Ovary (tissue), 9 donors: ENCODE measurements around the gene UBE2G1. TPM values are rescaled to one million over a fixed set of nuclear protein-coding genes. Genes with fewer than 3 reads are reported as not detected.

ENCODE experiments used
- DNase-seq, 5 donors: peaks; one replicate each; pipeline ENCODE4 v3.0.0-alpha.2; 2019 to 2020
- H3K27ac ChIP-seq, 2 donors: fragments of 200-600 bp; one replicate each; pipeline versions ENCODE4 v1.5.1 to v1.8.0; 2019 to 2022
- H3K27me3 ChIP-seq: fragments of 200-600 bp; one replicate; pipeline ENCODE4 v1.8.0; 2022
- H3K36me3 ChIP-seq: fragments of 200-600 bp; sonication (generic); one replicate; pipeline ENCODE4 v1.5.1; 2019
- H3K4me1 ChIP-seq: one replicate; pipeline ENCODE4 v1.8.1; 2013; ENCODE audit warnings: mild to moderate bottlenecking, moderate library complexity; ENCODE audit not compliant: insufficient read depth
- H3K4me3 ChIP-seq: fragments of 200-600 bp; sonication (generic); one replicate; pipeline ENCODE4 v1.5.1; 2017
- H3K9me3 ChIP-seq, 2 donors: fragments of 200-600 bp in 1 of 2; sonication (generic) in 1 of 2; one replicate each; pipeline versions ENCODE4 v1.5.1 to v1.8.1; 2013 to 2019; ENCODE audit warnings: mild to moderate bottlenecking in 1 of 2, moderate library complexity in 1 of 2
- CTCF ChIP-seq, 3 donors: fragments of 450-650 bp in 2 of 3; fragments of 200-600 bp in 1 of 3; IDR thresholded peaks; one replicate each; pipeline versions ENCODE4 v1.5.1 to v1.8.0; 2016 to 2022; ENCODE audit warnings: antibody characterized with exemption in 3 of 3, mild to moderate bottlenecking in 1 of 3
- EP300 ChIP-seq: sonication (generic); formaldehyde crosslinking; IDR thresholded peaks from one replicate; pipeline ENCODE4 v1.6.1; 2017; ENCODE audit warnings: antibody characterized with exemption
- POLR2A ChIP-seq: fragments of 450-650 bp; IDR thresholded peaks from one replicate; pipeline ENCODE4 v1.6.1; 2017; ENCODE audit warnings: antibody characterized with exemption, mild to moderate bottlenecking, moderate library complexity
- WGBS, 3 donors: extraction: QIAGEN DNeasy Blood & Tissue Kit in 1 of 3; methylation state at CpG; one replicate each; pipeline versions ENCODE4 v1.1.5 to v1.1.7; 2013 to 2017; 5-methylcytosine and 5-hydroxymethylcytosine counted together
- intact Hi-C, 4 donors: fragments of 100-400 bp; cut with DNase I; formaldehyde crosslinking; loops; one replicate each; pipeline versions ENCODE4 v1.11.0 to v1.15.1; 2022 to 2023
- polyA plus RNA-seq, 2 donors: library from polyadenylated mRNA; stranded (reverse); fragments of 200-250 nt in 1 of 2; fragments of 350-450 nt in 1 of 2; fragmentation: Illumina TruSeq in 1 of 2; extraction: RNeasy Lipid Tissue Mini Kit (QIAGEN cat#74804) in 1 of 2; gene quantifications; one replicate each; pipeline ENCODE4 v1.2.3, GENCODE V29; 2013 to 2014
- total RNA-seq, 7 donors: library from RNA; depleted of rRNA in 2 of 7; stranded (reverse); fragments of >200 nt in 2 of 7; fragmentation: NEBNext Ultra II Directional in 3 of 7; extraction: Animal tissue kit (Norgen Biotek cat#: 25700) in 3 of 7; gene quantifications; one replicate each; pipeline versions ENCODE4 v1.1.0 to v1.2.4, GENCODE V29; 2016 to 2023
- donor health status: DM: no; HTN: no; CAD: no; lungs with moderate emphysema.
- donor health status: DM: no; HTN: no; CAD: no.
- donor health status: Bipolar disorder and iron deficiency.
- donor health status: DM: yes; HTN: yes; CAD: no.
- donor health status: DM: no; HTN: no; CAD: no.
- donor health status: DM: yes; HTN: yes; CAD: no.

UBE2G1 gene
- total and polyA plus RNA-seq, 9 donors = 12.4 to 50.7 (median 36.5) TPM

GRCh38 chr17:4409659-4410058 lies 43.2 kb upstream of the UBE2G1 start:
- Histone ChIP-seq H3K9me3 (no peaks in the 10 kb centered on the region), H3K36me3 (no peaks in the 10 kb centered on the region), H3K27me3 (no peaks in the 10 kb centered on the region), H3K4me3 (no peak overlapping the region), H3K27ac (no peak overlapping the region), H3K4me1 (no peaks in the 10 kb centered on the region)
- intact Hi-C loops = loop anchor here in 3 of 4 donors (5.0 kb wide), 2 partner anchors 192 to 207 kb away; no protein-coding TSS in a partner anchor
- no peak for TF ChIP-seq CTCF (IDR thresholded peaks at IDR 0.05)
- TF ChIP-seq EP300 = no peak
- no peak for TF ChIP-seq POLR2A
- DNase-seq = no peak
- 58 to 67% (median 60%) methylated on average over 6 of the region's 6 CpGs for WGBS, 3 donors

- H3K27ac ChIP-seq = no peak overlapping the region
- H3K4me3 ChIP-seq = no peak overlapping the region
- intact Hi-C loops = no loop called here
- 76 to 87% (median 84%) methylated on average over 8 of the region's 8 CpGs for WGBS, 3 donors
- TF ChIP-seq CTCF (IDR thresholded peaks at IDR 0.05) = no peak
- no peak for TF ChIP-seq POLR2A
- no peak for TF ChIP-seq EP300
- no peaks in the 10 kb centered on the region for H3K27me3 ChIP-seq
- DNase-seq = no peak
- H3K9me3 ChIP-seq = no peaks in the 10 kb centered on the region
- H3K4me1 ChIP-seq = no peaks in the 10 kb centered on the region
- H3K36me3 ChIP-seq = no peaks in the 10 kb centered on the region
Observed at GRCh38 chr17:4407851-4408250, 41.4 kb upstream of the UBE2G1 start.

- H3K4me1 ChIP-seq = no peaks in the 10 kb centered on the region
- no peak overlapping the region for H3K4me3 ChIP-seq
- intact Hi-C loops = no loop called here
- no peak for TF ChIP-seq CTCF (IDR thresholded peaks at IDR 0.05)
- TF ChIP-seq EP300 = no peak
- no peak for TF ChIP-seq POLR2A
- WGBS, 3 donors = 66 to 74% (median 70%) methylated on average over 7 of the region's 7 CpGs
- no peak overlapping the region for H3K27ac ChIP-seq
- no peaks in the 10 kb centered on the region for H3K9me3 ChIP-seq
- DNase-seq = no peak
- no peaks in the 10 kb centered on the region for H3K27me3 ChIP-seq
- H3K36me3 ChIP-seq = no peaks in the 10 kb centered on the region
Observed at GRCh38 chr17:4407216-4407615, 40.7 kb upstream of the UBE2G1 start.

GRCh38 chr17:4406386-4406785 lies 39.9 kb upstream of the UBE2G1 start:
- Histone ChIP-seq H3K9me3 (no peaks in the 10 kb centered on the region), H3K4me1 (no peaks in the 10 kb centered on the region), H3K27me3 (no peaks in the 10 kb centered on the region), H3K4me3 (no peak overlapping the region), H3K36me3 (no peaks in the 10 kb centered on the region), H3K27ac (no peak overlapping the region)
- intact Hi-C loops = no loop called here
- WGBS, 3 donors = 90 to 94% (median 94%) methylated on average over 10 of the region's 10 CpGs
- DNase-seq = no peak
- TF ChIP-seq CTCF (IDR thresholded peaks at IDR 0.05) = no peak
- TF ChIP-seq POLR2A = no peak
- TF ChIP-seq EP300 = no peak

- no peaks in the 10 kb centered on the region for H3K4me1 ChIP-seq
- DNase-seq = no peak
- TF ChIP-seq EP300 (no peak), CTCF (IDR thresholded peaks at IDR 0.05) (no peak), POLR2A (no peak)
- no peaks in the 10 kb centered on the region for H3K36me3 ChIP-seq
- H3K27me3 ChIP-seq = no peaks in the 10 kb centered on the region
- intact Hi-C loops = no loop called here
- no peak overlapping the region for H3K27ac ChIP-seq
- 88 to 94% (median 92%) methylated on average over 5 of the region's 5 CpGs for WGBS, 3 donors
- no peaks in the 10 kb centered on the region for H3K9me3 ChIP-seq
- no peak overlapping the region for H3K4me3 ChIP-seq
Observed at GRCh38 chr17:4405699-4406098, 39.2 kb upstream of the UBE2G1 start.
